Ovary (tissue), 3 donors: ENCODE results near the gene CAPN14.

ENCODE experiments used
- EP300 ChIP-seq: sonication (generic); formaldehyde crosslinking; IDR thresholded peaks from one replicate; pipeline ENCODE4 v1.6.1; 2017; ENCODE audit warnings: antibody characterized with exemption
- POLR2A ChIP-seq: fragments of 450-650 bp; IDR thresholded peaks from one replicate; pipeline ENCODE4 v1.6.1; 2017; ENCODE audit warnings: antibody characterized with exemption, mild to moderate bottlenecking, moderate library complexity
- TF ChIP-seq, protein P1 (sequence below), 3 donors: fragments of 450-650 bp in 2 of 3; fragments of 200-600 bp in 1 of 3; IDR thresholded peaks; one replicate each; pipeline versions ENCODE4 v1.5.1 to v1.8.0; 2016 to 2022; ENCODE audit warnings: antibody characterized with exemption in 3 of 3, mild to moderate bottlenecking in 1 of 3
- donor health status: DM: no; HTN: no; CAD: no.

DNA sequence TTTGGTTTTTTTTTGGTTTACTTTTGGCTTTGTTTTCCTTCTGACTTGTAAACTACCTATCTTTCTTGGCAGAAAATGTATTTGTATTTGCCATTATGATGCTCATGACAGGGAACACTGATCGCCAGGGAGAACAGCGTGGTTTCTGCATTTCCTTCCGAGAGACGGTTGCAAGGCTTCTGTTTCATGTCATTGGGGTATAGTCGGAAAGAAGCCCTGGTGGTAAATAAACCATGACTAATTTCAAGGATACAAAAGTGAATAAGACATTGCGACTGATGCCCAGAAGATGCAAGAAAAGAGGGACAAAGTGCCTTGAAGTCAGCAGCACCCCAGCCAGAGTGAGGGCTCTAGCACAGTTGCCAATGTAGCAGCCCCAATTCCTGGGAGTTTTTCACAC lies 4.2 kb upstream of the CAPN14 start:
- TF ChIP-seq, protein P1, sequence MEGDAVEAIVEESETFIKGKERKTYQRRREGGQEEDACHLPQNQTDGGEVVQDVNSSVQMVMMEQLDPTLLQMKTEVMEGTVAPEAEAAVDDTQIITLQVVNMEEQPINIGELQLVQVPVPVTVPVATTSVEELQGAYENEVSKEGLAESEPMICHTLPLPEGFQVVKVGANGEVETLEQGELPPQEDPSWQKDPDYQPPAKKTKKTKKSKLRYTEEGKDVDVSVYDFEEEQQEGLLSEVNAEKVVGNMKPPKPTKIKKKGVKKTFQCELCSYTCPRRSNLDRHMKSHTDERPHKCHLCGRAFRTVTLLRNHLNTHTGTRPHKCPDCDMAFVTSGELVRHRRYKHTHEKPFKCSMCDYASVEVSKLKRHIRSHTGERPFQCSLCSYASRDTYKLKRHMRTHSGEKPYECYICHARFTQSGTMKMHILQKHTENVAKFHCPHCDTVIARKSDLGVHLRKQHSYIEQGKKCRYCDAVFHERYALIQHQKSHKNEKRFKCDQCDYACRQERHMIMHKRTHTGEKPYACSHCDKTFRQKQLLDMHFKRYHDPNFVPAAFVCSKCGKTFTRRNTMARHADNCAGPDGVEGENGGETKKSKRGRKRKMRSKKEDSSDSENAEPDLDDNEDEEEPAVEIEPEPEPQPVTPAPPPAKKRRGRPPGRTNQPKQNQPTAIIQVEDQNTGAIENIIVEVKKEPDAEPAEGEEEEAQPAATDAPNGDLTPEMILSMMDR (IDR thresholded peaks at IDR 0.05) = no peak
- TF ChIP-seq POLR2A (no peak), EP300 (no peak)
